GM19239 (cell line): Measurements from ENCODE around the gene TRPC4AP.

Experiments used
- DNase-seq: peaks from one replicate; pipeline ENCODE4 v3.0.0; 2011; ENCODE audit warnings: low spot score; ENCODE audit not compliant: insufficient read length
- FAIRE-seq: peaks from 2 replicates; lab custom pipeline; 2011; peaks lifted over from hg19 to GRCh38; lab: Jason Lieb, UNC

TRPC4AP gene

GRCh38 chr20:35018590-35019371 is 73.8 kb downstream of the TRPC4AP start:
- DNase-seq (no peak), FAIRE-seq (no peak)

DNA sequence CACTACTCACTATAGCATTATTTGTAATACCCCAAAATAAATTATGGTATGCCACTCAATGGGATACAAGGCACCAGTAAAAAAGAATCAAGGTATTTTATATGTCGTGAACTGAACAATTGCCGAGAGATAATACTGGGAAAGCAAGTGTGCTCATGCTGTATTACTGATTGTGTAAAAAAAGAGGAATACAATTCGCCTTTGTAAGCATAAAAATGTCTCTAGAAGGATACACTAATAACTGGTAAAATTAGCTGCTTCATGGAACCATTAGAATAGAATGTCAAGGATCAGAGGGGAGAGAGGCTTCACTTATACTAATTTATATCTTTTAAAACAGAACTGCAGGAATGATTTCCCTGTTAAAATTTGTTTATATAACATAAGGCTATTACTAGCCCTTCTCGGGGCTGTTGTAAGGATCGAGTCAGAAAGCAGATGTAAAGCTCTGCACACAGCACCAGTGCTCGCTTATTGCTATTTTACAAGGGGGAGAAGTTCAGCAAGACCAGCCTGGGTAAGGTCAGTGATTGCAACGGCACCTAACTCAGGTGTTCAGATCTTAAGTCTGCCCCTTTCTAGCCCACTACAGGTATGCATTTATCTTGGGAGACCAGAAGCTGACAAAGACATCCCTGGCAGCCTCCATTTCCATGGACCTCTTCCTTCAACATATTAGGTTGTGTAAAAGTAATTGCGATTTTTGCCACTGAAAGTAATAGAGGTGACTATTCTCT is 75.3 kb downstream of the TRPC4AP start:
- FAIRE-seq = no peak
- DNase-seq = no peak

GRCh38 chr20:35015863-35016193 is 76.8 kb downstream of the TRPC4AP start:
- FAIRE-seq (no peak), DNase-seq (no peak)

DNA sequence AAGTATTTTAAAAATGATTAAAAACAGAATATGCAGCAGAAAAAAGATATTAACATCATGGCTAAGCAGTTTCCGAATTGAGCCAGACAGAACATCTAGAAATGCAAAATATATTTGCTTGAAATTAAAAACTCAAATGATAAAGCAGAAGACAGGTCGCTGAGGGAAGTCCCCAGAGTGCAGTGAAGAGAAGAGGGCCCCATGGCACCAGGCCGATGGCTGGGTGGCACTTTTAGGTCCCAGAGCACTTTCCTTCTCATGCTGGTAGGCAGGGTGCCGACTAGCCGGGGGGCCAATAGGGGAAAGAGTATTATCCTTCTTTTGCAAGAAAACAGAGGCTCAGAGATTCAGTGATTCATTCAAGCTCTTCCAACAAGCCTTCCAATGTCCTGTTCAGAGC is 78.1 kb downstream of the TRPC4AP start:
- DNase-seq (no peak), FAIRE-seq (no peak)

- DNase-seq = no peak
- no peak for FAIRE-seq
Measured at GRCh38 chr20:35013421-35014411, 78.9 kb downstream of the TRPC4AP start.

DNA sequence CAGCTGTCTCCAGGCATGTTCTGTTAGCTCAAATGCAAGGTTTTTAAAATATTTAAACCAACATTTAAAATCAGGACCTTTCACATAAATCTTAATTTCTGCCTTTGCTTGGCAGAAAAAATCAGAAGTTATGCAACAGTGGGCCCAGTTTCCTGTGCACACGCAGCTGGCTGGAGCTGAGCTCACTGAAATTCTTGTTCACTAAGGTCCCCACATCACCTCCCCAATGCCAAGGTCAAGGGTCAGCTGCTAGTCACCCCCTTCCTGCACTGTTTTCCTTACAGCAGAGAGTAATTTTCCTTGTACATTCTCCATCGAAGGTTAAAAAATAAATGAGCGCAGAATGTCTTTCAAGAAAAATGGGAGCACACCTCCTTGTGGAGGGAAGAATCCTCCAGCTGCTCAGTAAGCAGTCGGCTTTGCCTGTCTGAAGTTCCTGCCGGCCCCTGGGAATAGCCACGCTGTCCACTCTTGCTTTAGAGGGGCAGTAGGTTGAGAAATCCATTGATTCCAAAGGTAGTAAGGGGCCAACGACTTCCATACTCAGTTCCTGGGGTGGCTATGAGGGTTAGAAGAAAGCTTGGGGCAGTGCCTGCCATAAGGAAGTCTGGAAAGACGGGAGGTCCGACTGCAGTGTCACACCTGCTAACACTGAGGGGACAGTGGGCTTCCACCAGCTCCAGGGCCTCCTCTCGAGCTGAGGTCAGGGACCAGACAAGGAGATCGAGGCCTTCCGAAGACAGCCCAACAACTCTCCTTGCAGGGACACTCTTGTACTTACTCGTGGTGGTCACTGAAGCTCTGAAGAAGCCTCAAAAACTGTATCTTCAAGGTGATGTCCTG is 80.2 kb downstream of the TRPC4AP start:
- FAIRE-seq = no peak
- DNase-seq = no peak

- no peak for DNase-seq
- FAIRE-seq = no peak
Measured at GRCh38 chr20:35011589-35012226, 80.9 kb downstream of the TRPC4AP start.

DNA sequence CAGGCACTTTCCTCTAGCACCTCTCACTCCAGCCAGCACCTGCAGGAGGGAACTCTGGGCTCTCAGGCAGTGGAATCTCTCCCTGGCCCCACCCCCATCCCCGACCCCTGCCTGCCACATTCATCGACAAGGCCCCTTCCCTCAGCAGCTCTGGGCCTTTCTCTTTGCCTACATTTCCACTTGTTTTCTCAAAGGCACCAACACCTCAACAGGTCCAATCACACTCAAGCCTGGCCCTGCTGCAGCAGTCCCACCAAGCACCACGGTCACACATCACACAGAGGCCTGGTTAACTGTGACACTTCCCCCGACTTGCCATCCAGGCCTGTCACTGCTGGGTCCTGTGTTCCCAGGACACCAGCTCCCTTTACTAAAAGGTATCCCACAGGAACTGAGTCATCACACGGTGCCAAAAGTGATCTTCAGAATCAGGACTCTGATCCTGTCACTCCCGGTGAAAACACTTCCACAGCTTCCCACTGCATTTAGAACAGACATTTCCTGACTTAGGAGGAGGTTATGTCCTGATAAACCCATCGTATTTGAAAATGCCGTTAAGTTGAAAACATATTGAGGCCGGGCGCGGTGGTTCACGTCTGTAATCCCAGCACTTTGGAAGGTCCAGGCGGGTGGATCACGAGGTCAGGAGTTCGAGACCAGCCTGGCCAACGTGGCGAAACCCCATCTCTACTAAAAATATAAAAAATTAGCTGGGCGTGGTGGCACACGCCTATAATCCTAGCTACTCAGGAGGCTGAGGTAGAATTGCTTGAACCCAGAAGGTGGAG is 82.0 kb downstream of the TRPC4AP start:
- DNase-seq = no peak

DNA sequence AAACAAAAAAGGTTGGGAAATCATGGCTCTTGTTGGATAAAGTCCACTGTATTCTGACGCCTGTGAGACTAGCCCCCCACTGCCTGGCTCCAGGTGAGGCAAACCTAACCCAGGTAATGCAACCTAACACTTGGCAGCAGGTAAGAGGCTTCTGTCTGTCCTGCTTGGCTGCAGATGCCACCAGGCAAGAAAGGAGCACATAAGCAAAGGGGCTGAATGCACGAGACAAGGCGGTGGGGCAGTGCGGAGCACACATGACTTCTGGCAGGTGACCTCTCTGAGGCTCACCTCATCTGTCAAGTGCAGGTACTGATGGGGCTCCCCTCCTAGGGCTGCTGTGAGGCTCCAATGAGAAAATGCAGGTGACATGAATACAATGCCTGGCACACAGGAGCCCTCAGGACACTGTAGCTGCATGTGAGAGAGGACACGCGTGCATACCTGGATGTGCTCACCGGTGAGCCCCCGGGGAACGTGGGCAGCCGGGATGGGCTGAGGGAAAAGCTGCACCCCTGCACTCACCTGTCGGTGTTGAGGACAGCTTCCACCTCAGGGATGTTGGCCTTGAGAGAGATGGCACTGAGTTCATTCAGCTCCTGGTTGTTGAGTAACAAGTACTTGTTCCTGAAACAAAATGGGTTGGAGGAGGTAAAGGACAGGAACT is 82.8 kb downstream of the TRPC4AP start:
- no peak for DNase-seq
- no peak for FAIRE-seq

More for the DNA sequence above, 82.0 kb downstream of the TRPC4AP start:
- no peak for FAIRE-seq

- FAIRE-seq = no peak
- DNase-seq = no peak
Measured at GRCh38 chr20:35008411-35009342, 83.9 kb downstream of the TRPC4AP start.

DNA sequence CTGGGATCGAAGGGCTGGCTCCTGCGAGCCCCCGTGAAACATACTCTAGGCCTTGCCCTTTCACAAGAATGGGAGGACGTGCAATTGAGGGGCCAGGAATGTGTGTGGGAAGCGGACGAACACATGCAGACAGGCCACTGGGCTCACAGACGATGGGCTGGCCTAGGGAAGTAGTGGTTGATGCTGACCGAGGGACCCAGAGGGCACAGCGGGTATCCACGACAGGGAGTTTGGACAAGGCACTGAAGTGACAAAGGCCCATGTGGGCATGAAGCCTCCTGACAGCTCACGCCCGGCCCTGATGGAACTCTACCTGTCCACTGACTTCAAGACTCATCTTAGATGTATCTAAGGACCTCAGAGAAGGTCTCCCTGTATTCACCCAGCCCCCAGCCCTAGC is 84.7 kb downstream of the TRPC4AP start:
- DNase-seq = no peak
- no peak for FAIRE-seq

DNA sequence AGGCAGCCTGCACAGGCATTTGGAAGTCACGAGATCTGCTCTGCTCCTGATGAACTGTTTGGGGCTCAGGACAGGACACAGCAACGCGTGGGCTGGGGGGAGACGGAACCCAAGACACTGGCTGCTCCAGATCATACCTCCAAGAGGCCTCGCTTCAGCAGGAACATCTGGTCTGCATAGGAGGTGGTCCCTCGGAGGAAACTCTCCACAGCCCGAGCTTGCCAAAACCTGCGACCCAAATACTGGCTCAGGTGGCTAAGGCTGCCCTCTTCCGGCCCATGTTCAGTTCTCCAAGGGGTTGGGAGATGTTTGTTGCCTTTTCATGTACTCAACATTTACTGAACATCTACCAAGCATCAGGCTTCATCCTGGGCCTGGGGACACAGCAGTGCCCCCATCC is 85.2 kb downstream of the TRPC4AP start:
- FAIRE-seq (no peak), DNase-seq (no peak)

- FAIRE-seq (no peak), DNase-seq (no peak)
Measured at GRCh38 chr20:35006531-35006971, 86.1 kb downstream of the TRPC4AP start.

DNA sequence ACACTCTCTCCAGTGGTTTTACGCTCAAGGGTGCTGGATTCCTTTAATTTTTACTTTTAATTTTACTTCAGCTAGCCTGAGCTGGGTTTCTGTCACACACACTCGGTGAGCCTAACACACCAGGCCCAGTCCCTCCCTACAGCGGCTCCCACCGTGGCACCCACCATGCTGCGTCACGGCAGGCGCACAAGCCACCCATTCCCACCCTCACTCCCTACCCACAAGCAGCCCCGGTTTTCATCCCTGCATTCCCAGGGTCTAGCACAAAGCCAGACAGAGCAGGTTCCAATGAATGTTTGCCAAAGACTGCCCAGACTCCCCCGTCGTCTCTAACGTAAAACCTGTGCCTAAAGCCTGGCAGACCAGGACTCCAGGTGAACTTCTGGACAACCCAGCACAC is 86.6 kb downstream of the TRPC4AP start:
- FAIRE-seq (no peak), DNase-seq (no peak)

GRCh38 chr20:35005463-35005961 is 87.1 kb downstream of the TRPC4AP start:
- FAIRE-seq (no peak), DNase-seq (no peak)

DNA sequence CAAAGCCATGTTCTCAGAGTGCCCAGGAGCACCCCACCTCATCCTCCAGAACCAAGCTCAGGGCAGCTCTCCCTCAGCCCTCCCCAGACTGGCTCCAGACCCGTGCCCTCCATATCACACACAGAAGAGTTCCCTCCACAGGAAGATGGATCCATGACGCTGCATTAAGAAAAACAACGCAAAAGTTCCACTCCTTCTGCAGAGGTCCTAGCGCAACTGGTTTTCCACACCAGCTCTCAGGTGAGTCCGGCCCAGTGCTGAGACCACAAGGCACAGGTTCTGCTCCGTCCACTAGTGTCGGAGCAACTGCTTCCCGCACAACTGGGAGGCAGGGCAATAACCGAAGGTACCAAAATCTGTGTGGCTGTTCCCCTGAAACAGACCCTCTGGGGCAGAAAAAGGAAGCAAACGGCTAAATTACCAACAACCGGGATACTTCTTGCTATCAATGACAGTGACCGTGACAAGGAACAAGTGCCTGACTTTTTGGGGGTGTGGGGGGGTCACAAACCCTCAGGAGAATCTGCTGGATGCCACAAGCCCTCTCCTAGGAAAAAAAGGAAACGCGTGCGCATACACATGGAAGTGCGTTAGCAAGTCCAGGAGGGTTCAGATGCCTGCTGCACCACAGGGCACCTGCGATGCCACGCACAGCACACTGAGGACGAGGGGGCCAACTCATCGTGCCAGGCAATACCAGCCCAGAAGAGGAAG is 87.7 kb downstream of the TRPC4AP start:
- FAIRE-seq (no peak), DNase-seq (no peak)
